Endothelial cell of umbilical vein (primary cell): ENCODE data around the gene ACIN1. TPM values are rescaled to one million over a fixed set of nuclear protein-coding genes. Genes with fewer than 3 reads are reported as not detected.

Experiments
- BruUV-seq: library from RNA; stranded (reverse); fragments of 400-500 nt; replicated peaks from 2 replicates; lab custom pipeline; 2021; lab: Mats Ljungman, UMichigan
- CTCF ChIA-PET: fragments of 300-600, 350-600 bp; sonication (Branson Sonifier 250); formaldehyde crosslinking; loops from one replicate; lab custom pipeline; 2021; ENCODE audit warnings: antibody characterized with exemption, inconsistent platforms; lab: Charles Lee
- POLR2A ChIA-PET: fragments of 300-600, 350-600 bp; sonication (Branson Sonifier 250); formaldehyde crosslinking; loops from one replicate; lab custom pipeline; 2021; ENCODE audit warnings: antibody characterized with exemption, inconsistent platforms; lab: Charles Lee
- DNase-seq: peaks from one replicate; pipeline ENCODE4 v3.0.0-alpha.2; 2011; ENCODE audit warnings: low read depth, low spot score
- FAIRE-seq: peaks from 2 replicates; lab custom pipeline; 2011; peaks lifted over from hg19 to GRCh38; lab: Jason Lieb, UNC
- H2AFZ ChIP-seq: 2 replicates; pipeline ENCODE4 v1.6.0; 2012; ENCODE audit warnings: low read depth, low read length, control low read depth, inconsistent platforms
- H3K27ac ChIP-seq: 2 replicates; pipeline ENCODE4 v1.5.1; 2011; ENCODE audit warnings: low read depth, mild to moderate bottlenecking, control low read depth, low read length, moderate library complexity; ENCODE audit not compliant: insufficient read depth
- H3K27me3 ChIP-seq, 2 experiments: 2 replicates each; pipeline versions ENCODE4 v1.6.0 to v1.6.1; 2011; ENCODE audit warnings: low read length in 2 of 2, mixed read lengths in 1 of 2; ENCODE audit not compliant: control insufficient read depth in 2 of 2, insufficient read depth in 2 of 2
- H3K36me3 ChIP-seq, 2 experiments: 2 replicates in 1 of 2; 3 replicates in 1 of 2; pipeline ENCODE4 v1.5.1; 2011; ENCODE audit warnings: low read length in 2 of 2, mild to moderate bottlenecking in 1 of 2, moderate library complexity in 1 of 2; ENCODE audit not compliant: control insufficient read depth in 2 of 2, insufficient read depth in 2 of 2; ENCODE audit errors: extremely low read depth in 1 of 2
- H3K4me1 ChIP-seq: 3 replicates; pipeline ENCODE4 v1.5.1; 2011; ENCODE audit warnings: mild to moderate bottlenecking, low read length; ENCODE audit not compliant: control insufficient read depth, insufficient read depth; ENCODE audit errors: extremely low read depth
- H3K4me2 ChIP-seq: 2 replicates; pipeline ENCODE4 v1.6.1; 2011; ENCODE audit warnings: low read length, control low read depth, mixed read lengths; ENCODE audit not compliant: insufficient read depth
- H3K4me3 ChIP-seq, 3 experiments: fragments of 200-600 bp in 1 of 3; sonication (generic), shearing (Covaris generic) in 1 of 3; replicated peaks in 1 of 3; 2 replicates each; pipeline ENCODE4 v1.5.1; 2011 to 2016; ENCODE audit warnings: control low read depth in 3 of 3, low read length in 3 of 3, mild to moderate bottlenecking in 2 of 3, inconsistent platforms in 1 of 3, low read depth in 1 of 3, moderate library complexity in 1 of 3; ENCODE audit not compliant: insufficient read depth in 1 of 3
- H3K79me2 ChIP-seq: 2 replicates; pipeline ENCODE4 v1.6.0; 2012; ENCODE audit warnings: low read length, inconsistent platforms; ENCODE audit not compliant: control insufficient read depth, insufficient read depth
- H3K9ac ChIP-seq: replicated peaks from 2 replicates; pipeline ENCODE3; 2011; ENCODE audit warnings: low read length, control low read depth; ENCODE audit not compliant: insufficient read depth; ENCODE audit errors: extremely low read depth
- H3K9me1 ChIP-seq: replicated peaks from 3 replicates; pipeline ENCODE4 v1.6.0; 2011; ENCODE audit warnings: mild to moderate bottlenecking, low read length; ENCODE audit not compliant: control insufficient read depth, insufficient read depth; ENCODE audit errors: extremely low read depth
- H3K9me3 ChIP-seq: replicated peaks from 2 replicates; pipeline ENCODE4 v1.5.1; 2012; ENCODE audit warnings: low read length, inconsistent platforms; ENCODE audit not compliant: control insufficient read depth, insufficient read depth
- H4K20me1 ChIP-seq: replicated peaks from 2 replicates; pipeline ENCODE3; 2011; ENCODE audit warnings: mild to moderate bottlenecking, low read length; ENCODE audit not compliant: control insufficient read depth, insufficient read depth; ENCODE audit errors: extremely low read depth
- CTCF ChIP-seq, 2 donors: IDR thresholded peaks; 1 replicate in 1 of 2; 2 replicates in 1 of 2; pipeline ENCODE4 v1.5.1; 2011; ENCODE audit warnings: low read length in 2 of 2, mild to moderate bottlenecking in 2 of 2, moderate library complexity in 2 of 2, control low read depth in 1 of 2, inconsistent platforms in 1 of 2, low read depth in 1 of 2; ENCODE audit not compliant: insufficient read depth in 1 of 2; ENCODE audit errors: extremely low read depth in 1 of 2
- EZH2 ChIP-seq: IDR thresholded peaks from 2 replicates; pipeline ENCODE4 v1.6.1; 2012; ENCODE audit warnings: borderline replicate concordance, low read depth, mild to moderate bottlenecking, moderate library complexity, low read length, inconsistent platforms; ENCODE audit not compliant: severe bottlenecking
- FOS ChIP-seq: IDR thresholded peaks from 2 replicates; pipeline ENCODE4 v1.6.1; 2011; ENCODE audit warnings: mild to moderate bottlenecking, low read length, moderate library complexity, borderline replicate concordance; ENCODE audit not compliant: insufficient read depth
- GATA2 ChIP-seq: IDR thresholded peaks from 2 replicates; pipeline ENCODE4 v1.7.0; 2011; ENCODE audit warnings: low read depth, mild to moderate bottlenecking, moderate library complexity, mixed read lengths, low read length; ENCODE audit not compliant: insufficient read length, insufficient read depth
- JUN ChIP-seq: IDR thresholded peaks from 2 replicates; pipeline ENCODE4 v1.6.1; 2011; ENCODE audit warnings: borderline replicate concordance, low read depth; ENCODE audit not compliant: insufficient read length, insufficient read depth
- MAX ChIP-seq: IDR thresholded peaks from 2 replicates; pipeline ENCODE4 v1.6.1; 2011; ENCODE audit not compliant: insufficient read depth, insufficient read length
- MYC ChIP-seq: IDR thresholded peaks from one replicate; pipeline ENCODE4 v1.6.1; 2011; ENCODE audit warnings: mild to moderate bottlenecking, low read depth, low read length
- POLR2A ChIP-seq: IDR thresholded peaks from 2 replicates; pipeline ENCODE4 v1.6.1; 2012; ENCODE audit warnings: low read depth, mild to moderate bottlenecking, control low read depth, low read length
- dilution Hi-C: fragments of 300-500 bp; cut with MboI; formaldehyde crosslinking; loops from one replicate; pipeline ENCODE4 v1.15.0; 2019; ENCODE audit warnings: low sequenced_read_pairs; ENCODE audit not compliant: extremely low pct_ligation_motif_present
- intact Hi-C: fragments of 100-400 bp; cut with micrococcal nuclease; formaldehyde crosslinking; loops from one replicate; pipeline ENCODE4 v1.10.0; 2022
- polyA plus RNA-seq, 4 experiments: library from polyadenylated mRNA; depleted of rRNA in 3 of 4; stranded (reverse) in 3 of 4; unstranded in 1 of 4; fragments of >200 nt; gene quantifications; 2 replicates each; pipeline versions ENCODE4 v1.2.1 to v1.2.3, GENCODE V29; 2011 to 2012; ENCODE audit warnings: missing spikeins in 1 of 4
- total RNA-seq: library from RNA; stranded (reverse); gene quantifications from 2 replicates; pipeline ENCODE4 v1.2.3, GENCODE V29; 2021

ACIN1 gene
- total and polyA plus RNA-seq, 2 donors (not counting 3 experiments of a cell fraction or from before 2014, with no cell fraction given): 146 to 240 TPM

DNA sequence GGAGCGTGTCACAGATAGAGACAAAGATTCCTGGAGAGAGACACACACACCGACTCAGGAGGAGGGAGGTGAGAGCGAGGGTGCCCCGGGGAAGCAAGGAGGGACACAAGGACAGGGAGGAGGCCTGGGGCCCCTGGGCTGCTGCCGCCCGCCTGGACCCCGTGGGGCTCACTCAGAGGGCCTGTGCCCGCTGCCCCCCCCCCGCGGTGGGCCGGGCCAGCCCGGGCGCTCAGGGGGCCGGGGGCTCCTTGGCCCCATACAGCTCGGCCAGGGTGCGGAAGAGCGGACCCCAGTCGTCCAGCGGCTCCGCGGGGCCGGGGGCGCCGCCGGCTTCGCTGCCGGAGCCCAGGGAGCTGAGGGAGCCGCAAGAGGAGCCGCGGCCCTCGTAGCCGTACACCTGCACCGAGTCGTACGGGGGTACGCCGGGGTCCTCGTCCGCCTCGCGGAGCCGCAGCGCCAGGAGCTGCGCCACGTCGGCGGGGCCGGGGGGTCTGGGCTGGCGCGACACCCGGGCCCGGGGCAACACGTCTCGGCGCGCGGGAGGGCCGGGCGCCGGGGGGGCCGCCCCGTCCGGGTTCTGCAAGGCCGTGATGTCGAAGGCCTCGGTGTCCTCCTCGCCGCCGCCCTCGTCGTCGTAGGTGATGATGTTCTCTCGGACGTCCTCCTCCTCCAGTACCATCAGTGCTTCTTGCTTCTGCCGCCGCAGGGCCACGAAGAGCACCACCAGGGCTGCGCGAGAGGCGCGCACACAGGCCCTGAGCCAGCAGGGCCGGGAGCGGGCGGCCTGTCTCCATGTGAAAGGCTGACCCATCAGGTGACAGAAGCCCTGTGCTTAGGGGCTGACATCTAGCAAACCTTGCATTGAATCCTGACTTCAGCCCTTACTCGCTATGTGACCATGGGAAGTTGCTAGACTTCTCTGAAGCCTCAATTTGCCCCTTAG lies 46.9 kb downstream of the ACIN1 start:
- ChIA-PET CTCF (interaction anchor here (1.4 to 4.0 kb wide), 6 partner anchors 9 to 62 kb away, joined by 5 to 34 read pairs (median 19); partner anchors contain the start of gene CDH24), POLR2A (interaction anchor here (0.6 to 1.6 kb wide), 3 partner anchors 14 to 53 kb away, joined by 3 to 5 read pairs (median 4); no protein-coding TSS in a partner anchor)
- DNase-seq: no peak
- H3K9me3 ChIP-seq: no peaks in the 10 kb centered on the region
- H3K27ac ChIP-seq: peak overlapping the region; percentile 32
- no peaks in the 10 kb centered on the region for H4K20me1 ChIP-seq
- BruUV-seq: no TSS peak
- intact Hi-C loops: loop anchor here (1.0 to 2.0 kb wide), 4 partner anchors 8 to 53 kb away; no protein-coding TSS in a partner anchor
- no peak overlapping the region for H3K4me2 ChIP-seq
- H3K27me3 ChIP-seq: no peaks in the 10 kb centered on the region
- peaks cover 0 to 6% of the 10 kb centered on the region in 2 experiments for H3K36me3 ChIP-seq
- no peak overlapping the region for H3K9ac ChIP-seq
- no peak overlapping the region for H3K4me3 ChIP-seq
- no peaks in the 10 kb centered on the region for H3K79me2 ChIP-seq
- no peaks in the 10 kb centered on the region for H3K9me1 ChIP-seq
- H3K4me1 ChIP-seq: peaks cover 41% of the 10 kb centered on the region
- dilution Hi-C loops: no loop called here
- TF ChIP-seq MYC (no peak), POLR2A (no peak), JUN (no peak), MAX (no peak), FOS (no peak), EZH2 (no peak), GATA2 (no peak), CTCF (IDR thresholded peaks at IDR 0.05; ENCODE audit: extremely low read depth in 1 of 2, insufficient read depth in 1 of 2, low read depth in 1 of 2, low read length in 2 of 2) (no peak)
- H2AFZ ChIP-seq: peak overlapping the region; percentile 43
- FAIRE-seq: no peak
